HepG2 (cell line): Measurements from ENCODE around the gene LRRC4C.

Experiments used
- KLF6 ChIP-seq: IDR thresholded peaks from 2 replicates; pipeline ENCODE4 v1.8.0; 2016; ENCODE audit warnings: missing biosample characterization, missing genetic modification reagents
- PCBP2 ChIP-seq: fragments of 200-400 bp; formaldehyde crosslinking; optimal IDR thresholded peaks from 2 replicates; pipeline ENCODE3; 2018; ENCODE audit warnings: low read length, low read depth; ENCODE audit not compliant: poor library complexity, severe bottlenecking

- TF ChIP-seq PCBP2 (no peak), KLF6 (CRISPR knock-in tag) (no peak)
Measured at GRCh38 chr11:41133023-41133422, 326.4 kb downstream of the LRRC4C start.
